ENCODE measurements around the gene PALMD.
A peak's percentile ranks its signal among the peaks of the same experiment; 100 is the strongest.

Gene PALMD

GRCh38 chr1:99614728-99615127 lies 31.2 kb upstream of the PALMD start:
- Histone ChIP-seq H3K27me3 (ENCODE audit: insufficient read depth, low read length, poor library complexity, severe bottlenecking) (no peaks in the 10 kb centered on the region), H3K9ac (ENCODE audit: low read depth, low read length, poor library complexity, severe bottlenecking) (no peak overlapping the region), H3K4me1 (ENCODE audit: insufficient read depth, low read length, poor library complexity, severe bottlenecking) (peaks cover 7% of the 10 kb centered on the region), H3F3A (ENCODE audit: low read depth) (no peaks in the 10 kb centered on the region), H3K9me3 (ENCODE audit: insufficient read depth, low read depth, low read length) (no peaks in the 10 kb centered on the region), H2AFZ (ENCODE audit: low read length) (peak overlapping the region; percentile 38; the same call in 1 of the 2 replicates), H3K4me3 (ENCODE audit: low read length, poor library complexity, severe bottlenecking) (no peak overlapping the region), H3K36me3 (ENCODE audit: insufficient read depth, low read length) (no peaks in the 10 kb centered on the region), H3K4me2 (ENCODE audit: low read depth, low read length, poor library complexity, severe bottlenecking) (no peak overlapping the region), H3K9me2 (replicated peaks; ENCODE audit: low read depth, low read length) (no peaks in the 10 kb centered on the region), H4K20me1 (ENCODE audit: insufficient read depth, low read length, poor library complexity, severe bottlenecking) (no peaks in the 10 kb centered on the region), H3K79me2 (ENCODE audit: insufficient read depth, low read length) (no peaks in the 10 kb centered on the region)
- no peak for TF ChIP-seq CTCF (conservative IDR thresholded peaks at IDR 0.05; ENCODE audit: low read length)
- TF ChIP-seq EZH2phosphoT487 (IDR thresholded peaks at IDR 0.05; ENCODE audit: borderline replicate concordance), result no peak

GRCh38 chr1:99619583-99619982 lies 26.3 kb upstream of the PALMD start:
- Histone ChIP-seq H2AFZ (ENCODE audit: low read length) (no peak overlapping the region), H3K36me3 (ENCODE audit: insufficient read depth, low read length) (no peaks in the 10 kb centered on the region), H3K9ac (ENCODE audit: low read depth, low read length, poor library complexity, severe bottlenecking) (no peak overlapping the region)

GRCh38 chr1:99621340-99621901 lies 24.5 kb upstream of the PALMD start:
- Histone ChIP-seq H3K9me3 (ENCODE audit: insufficient read depth, low read depth, low read length) (no peaks in the 10 kb centered on the region), H3K4me3 (ENCODE audit: low read length, poor library complexity, severe bottlenecking) (no peak overlapping the region), H3K36me3 (ENCODE audit: insufficient read depth, low read length) (no peaks in the 10 kb centered on the region), H3K27me3 (ENCODE audit: insufficient read depth, low read length, poor library complexity, severe bottlenecking) (no peaks in the 10 kb centered on the region), H3F3A (ENCODE audit: low read depth) (no peaks in the 10 kb centered on the region), H3K4me1 (ENCODE audit: insufficient read depth, low read length, poor library complexity, severe bottlenecking) (no peaks in the 10 kb centered on the region), H3K9me2 (replicated peaks; ENCODE audit: low read depth, low read length) (no peaks in the 10 kb centered on the region), H2AFZ (ENCODE audit: low read length) (no peak overlapping the region), H4K20me1 (ENCODE audit: insufficient read depth, low read length, poor library complexity, severe bottlenecking) (no peaks in the 10 kb centered on the region), H3K4me2 (ENCODE audit: low read depth, low read length, poor library complexity, severe bottlenecking) (no peak overlapping the region), H3K79me2 (ENCODE audit: insufficient read depth, low read length) (no peaks in the 10 kb centered on the region), H3K9ac (ENCODE audit: low read depth, low read length, poor library complexity, severe bottlenecking) (no peak overlapping the region)
- TF ChIP-seq CTCF (conservative IDR thresholded peaks at IDR 0.05; ENCODE audit: low read length) (no peak), EZH2phosphoT487 (IDR thresholded peaks at IDR 0.05; ENCODE audit: borderline replicate concordance) (no peak)

More at GRCh38 chr1:99619583-99619982, 26.3 kb upstream of the PALMD start:
- H3K4me3 ChIP-seq (ENCODE audit: low read length, poor library complexity, severe bottlenecking), result no peak overlapping the region
- H4K20me1 ChIP-seq (ENCODE audit: insufficient read depth, low read length, poor library complexity, severe bottlenecking), result no peaks in the 10 kb centered on the region
- H3K9me3 ChIP-seq (ENCODE audit: insufficient read depth, low read depth, low read length), result no peaks in the 10 kb centered on the region
- no peak overlapping the region for H3K4me2 ChIP-seq (ENCODE audit: low read depth, low read length, poor library complexity, severe bottlenecking)
- no peaks in the 10 kb centered on the region for H3K9me2 ChIP-seq (replicated peaks; ENCODE audit: low read depth, low read length)
- H3K27me3 ChIP-seq (ENCODE audit: insufficient read depth, low read length, poor library complexity, severe bottlenecking), result no peaks in the 10 kb centered on the region
- peaks cover 2% of the 10 kb centered on the region for H3K4me1 ChIP-seq (ENCODE audit: insufficient read depth, low read length, poor library complexity, severe bottlenecking)
- no peaks in the 10 kb centered on the region for H3K79me2 ChIP-seq (ENCODE audit: insufficient read depth, low read length)
- H3F3A ChIP-seq (ENCODE audit: low read depth), result no peaks in the 10 kb centered on the region
- TF ChIP-seq EZH2phosphoT487 (IDR thresholded peaks at IDR 0.05; ENCODE audit: borderline replicate concordance) (no peak), CTCF (conservative IDR thresholded peaks at IDR 0.05; ENCODE audit: low read length) (no peak)
